ENCODE results near the gene IVNS1ABP. TPM values are rescaled to one million over a fixed set of nuclear protein-coding genes. Genes with fewer than 3 reads are reported as not detected.

IVNS1ABP gene
- total and polyA plus RNA-seq, 2 of the 13 experiments (the other 11 are each of a cell fraction or from before 2014, with no cell fraction given), result 49.1 to 51.7 TPM

DNA sequence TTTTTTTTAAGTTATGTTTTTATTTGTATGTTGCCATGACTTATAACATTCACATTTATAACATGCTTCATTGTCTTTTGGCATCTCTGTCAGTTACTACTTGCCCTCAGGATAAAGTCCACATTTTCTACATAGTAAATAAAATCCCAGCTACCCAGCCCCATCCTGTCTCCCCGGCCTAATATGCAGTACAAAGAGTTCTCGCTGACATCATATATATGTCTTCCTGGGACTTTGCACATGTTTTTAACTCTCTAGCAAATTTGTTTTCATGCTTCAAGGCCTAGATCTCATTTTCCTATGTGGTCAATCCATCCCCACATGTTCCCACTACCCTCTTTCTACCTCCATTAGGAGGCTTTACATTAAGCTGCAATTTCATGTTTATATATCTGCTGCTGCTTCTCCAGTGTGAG, 33.0 kb upstream of the IVNS1ABP start (continued):
- no peak for TF ChIP-seq RORA (CRISPR knock-in tag; IDR thresholded peaks at IDR 0.05)
- 0 out of 2 replicates have a peak, but pooled peaks have one; percentile 58 for TF ChIP-seq ZNF24 (IDR thresholded peaks at IDR 0.05)
- no peak for TF ChIP-seq NFATC3 (CRISPR knock-in tag; IDR thresholded peaks at IDR 0.05)
- peak; percentile 47; the same call in 1 of the 2 replicates for TF ChIP-seq ZNF614 (CRISPR knock-in tag; IDR thresholded peaks at IDR 0.05; ENCODE audit: borderline replicate concordance)
- peak; percentile 41 for TF ChIP-seq RFX1 (IDR thresholded peaks at IDR 0.05)
- TF ChIP-seq SP4 (CRISPR knock-in tag; IDR thresholded peaks at IDR 0.05), result no peak
- TF ChIP-seq ZNF879 (CRISPR knock-in tag; IDR thresholded peaks at IDR 0.05), result no peak
- TF ChIP-seq, protein P1, sequence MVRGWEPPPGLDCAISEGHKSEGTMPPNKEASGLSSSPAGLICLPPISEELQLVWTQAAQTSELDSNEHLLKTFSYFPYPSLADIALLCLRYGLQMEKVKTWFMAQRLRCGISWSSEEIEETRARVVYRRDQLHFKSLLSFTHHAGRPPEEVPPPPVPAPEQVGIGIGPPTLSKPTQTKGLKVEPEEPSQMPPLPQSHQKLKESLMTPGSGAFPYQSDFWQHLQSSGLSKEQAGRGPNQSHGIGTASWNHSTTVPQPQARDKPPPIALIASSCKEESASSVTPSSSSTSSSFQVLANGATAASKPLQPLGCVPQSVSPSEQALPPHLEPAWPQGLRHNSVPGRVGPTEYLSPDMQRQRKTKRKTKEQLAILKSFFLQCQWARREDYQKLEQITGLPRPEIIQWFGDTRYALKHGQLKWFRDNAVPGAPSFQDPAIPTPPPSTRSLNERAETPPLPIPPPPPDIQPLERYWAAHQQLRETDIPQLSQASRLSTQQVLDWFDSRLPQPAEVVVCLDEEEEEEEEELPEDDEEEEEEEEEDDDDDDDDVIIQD (CRISPR knock-in tag; IDR thresholded peaks at IDR 0.05; ENCODE audit: low read depth), result peak; percentile 94
- TF ChIP-seq ETV5 (CRISPR knock-in tag; IDR thresholded peaks at IDR 0.05; ENCODE audit: borderline replicate concordance), result peak; percentile 67; the same call in 1 of the 2 replicates
- no peak for TF ChIP-seq CEBPB (IDR thresholded peaks at IDR 0.05; ENCODE audit: borderline replicate concordance, low read depth, low read length)
- TF ChIP-seq, protein P2, sequence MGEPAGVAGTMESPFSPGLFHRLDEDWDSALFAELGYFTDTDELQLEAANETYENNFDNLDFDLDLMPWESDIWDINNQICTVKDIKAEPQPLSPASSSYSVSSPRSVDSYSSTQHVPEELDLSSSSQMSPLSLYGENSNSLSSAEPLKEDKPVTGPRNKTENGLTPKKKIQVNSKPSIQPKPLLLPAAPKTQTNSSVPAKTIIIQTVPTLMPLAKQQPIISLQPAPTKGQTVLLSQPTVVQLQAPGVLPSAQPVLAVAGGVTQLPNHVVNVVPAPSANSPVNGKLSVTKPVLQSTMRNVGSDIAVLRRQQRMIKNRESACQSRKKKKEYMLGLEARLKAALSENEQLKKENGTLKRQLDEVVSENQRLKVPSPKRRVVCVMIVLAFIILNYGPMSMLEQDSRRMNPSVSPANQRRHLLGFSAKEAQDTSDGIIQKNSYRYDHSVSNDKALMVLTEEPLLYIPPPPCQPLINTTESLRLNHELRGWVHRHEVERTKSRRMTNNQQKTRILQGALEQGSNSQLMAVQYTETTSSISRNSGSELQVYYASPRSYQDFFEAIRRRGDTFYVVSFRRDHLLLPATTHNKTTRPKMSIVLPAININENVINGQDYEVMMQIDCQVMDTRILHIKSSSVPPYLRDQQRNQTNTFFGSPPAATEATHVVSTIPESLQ (CRISPR knock-in tag; conservative IDR thresholded peaks at IDR 0.05), result no peak
- TF ChIP-seq XBP1 (CRISPR knock-in tag; IDR thresholded peaks at IDR 0.05), result no peak
- TF ChIP-seq ATF1 (CRISPR knock-in tag; IDR thresholded peaks at IDR 0.05), result no peak
- no peak for TF ChIP-seq ZNF350 (CRISPR knock-in tag; IDR thresholded peaks at IDR 0.05; ENCODE audit: borderline replicate concordance, low read depth)
- TF ChIP-seq, protein P3, sequence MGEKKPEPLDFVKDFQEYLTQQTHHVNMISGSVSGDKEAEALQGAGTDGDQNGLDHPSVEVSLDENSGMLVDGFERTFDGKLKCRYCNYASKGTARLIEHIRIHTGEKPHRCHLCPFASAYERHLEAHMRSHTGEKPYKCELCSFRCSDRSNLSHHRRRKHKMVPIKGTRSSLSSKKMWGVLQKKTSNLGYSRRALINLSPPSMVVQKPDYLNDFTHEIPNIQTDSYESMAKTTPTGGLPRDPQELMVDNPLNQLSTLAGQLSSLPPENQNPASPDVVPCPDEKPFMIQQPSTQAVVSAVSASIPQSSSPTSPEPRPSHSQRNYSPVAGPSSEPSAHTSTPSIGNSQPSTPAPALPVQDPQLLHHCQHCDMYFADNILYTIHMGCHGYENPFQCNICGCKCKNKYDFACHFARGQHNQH (CRISPR knock-in tag; IDR thresholded peaks at IDR 0.05), result 0 out of 2 replicates have a peak, but pooled peaks have one; percentile 22
- TF ChIP-seq MLLT10 (CRISPR knock-in tag; IDR thresholded peaks at IDR 0.05), result no peak
- TF ChIP-seq GZF1 (CRISPR knock-in tag; IDR thresholded peaks at IDR 0.05), result no peak
- peak; percentile 62 for TF ChIP-seq GATAD2A (CRISPR knock-in tag; IDR thresholded peaks at IDR 0.05)
- peak; percentile 22; the same call in 1 of the 2 replicates for TF ChIP-seq FOXK2 (IDR thresholded peaks at IDR 0.05)
- TF ChIP-seq SP1 (IDR thresholded peaks at IDR 0.05), result no peak
- no peak for TF ChIP-seq SP1 (CRISPR knock-in tag; IDR thresholded peaks at IDR 0.05)
- peak; percentile 63 for TF ChIP-seq ATF7 (IDR thresholded peaks at IDR 0.05)
- no peak; the same call in 1 of the 2 replicates for TF ChIP-seq ATF7 (CRISPR knock-in tag; IDR thresholded peaks at IDR 0.05)
- 0 out of 2 replicates have a peak, but pooled peaks have one; percentile 28 for TF ChIP-seq TBX2 (CRISPR knock-in tag; IDR thresholded peaks at IDR 0.05; ENCODE audit: borderline replicate concordance)
- TF ChIP-seq PITX1 (CRISPR knock-in tag; IDR thresholded peaks at IDR 0.05), result 0 out of 2 replicates have a peak, but pooled peaks have one; percentile 31
- TF ChIP-seq EZH2 (conservative IDR thresholded peaks at IDR 0.05; ENCODE audit: low read depth, low read length), result no peak
- TF ChIP-seq KDM5A (IDR thresholded peaks at IDR 0.05; ENCODE audit: borderline replicate concordance, low read length), result no peak
- no peak for TF ChIP-seq ZNF772 (CRISPR knock-in tag; IDR thresholded peaks at IDR 0.05)
- TF ChIP-seq, protein P4, sequence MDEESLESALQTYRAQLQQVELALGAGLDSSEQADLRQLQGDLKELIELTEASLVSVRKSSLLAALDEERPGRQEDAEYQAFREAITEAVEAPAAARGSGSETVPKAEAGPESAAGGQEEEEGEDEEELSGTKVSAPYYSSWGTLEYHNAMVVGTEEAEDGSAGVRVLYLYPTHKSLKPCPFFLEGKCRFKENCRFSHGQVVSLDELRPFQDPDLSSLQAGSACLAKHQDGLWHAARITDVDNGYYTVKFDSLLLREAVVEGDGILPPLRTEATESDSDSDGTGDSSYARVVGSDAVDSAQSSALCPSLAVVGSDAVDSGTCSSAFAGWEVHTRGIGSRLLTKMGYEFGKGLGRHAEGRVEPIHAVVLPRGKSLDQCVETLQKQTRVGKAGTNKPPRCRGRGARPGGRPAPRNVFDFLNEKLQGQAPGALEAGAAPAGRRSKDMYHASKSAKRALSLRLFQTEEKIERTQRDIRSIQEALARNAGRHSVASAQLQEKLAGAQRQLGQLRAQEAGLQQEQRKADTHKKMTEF (CRISPR knock-in tag; IDR thresholded peaks at IDR 0.05), result 0 out of 2 replicates have a peak, but pooled peaks have one; percentile 41

Data from HepG2 (cell line).